ENCODE measurements around the gene TPRG1. TPM values are rescaled to one million over a fixed set of nuclear protein-coding genes. Genes with fewer than 3 reads are reported as not detected.
"Not testable (repeated sequence)": the region's sequence is repeated elsewhere in the genome, so short reads cannot be mapped to it uniquely, and the experiment has no call there.

TPRG1 gene
- total RNA-seq, 2 donors from 2014 or later, result 1.1 to 1.8 TPM

GRCh38 chr3:189325454-189325853 lies 153.7 kb downstream of the TPRG1 start:
- H3K36me3 ChIP-seq, result no peaks in the 10 kb centered on the region
- no peaks in the 10 kb centered on the region for H3K9me3 ChIP-seq
- peak overlapping the region; percentile 84 for H3K27ac ChIP-seq
- TF ChIP-seq CTCF (IDR thresholded peaks at IDR 0.05), result no peak
- H3K4me3 ChIP-seq, result no peak overlapping the region
- DNase-seq, result no peak
- H3K27me3 ChIP-seq, result no peaks in the 10 kb centered on the region
- H3K9ac ChIP-seq (ENCODE audit: low read depth in 2 of 2, low read length in 2 of 2), result peak overlapping the region in 1 of 2 donors; percentile 43
- intact Hi-C loops (cut with DNase I), result no loop called here
- H3K4me1 ChIP-seq, result peaks cover 7% of the 10 kb centered on the region

GRCh38 chr3:189329630-189330029 lies 157.9 kb downstream of the TPRG1 start:
- H3K4me3 ChIP-seq; H3K27me3 ChIP-seq; H3K4me1 ChIP-seq; DNase-seq; H3K9me3 ChIP-seq; intact Hi-C loops (cut with DNase I); H3K27ac ChIP-seq; H3K9ac ChIP-seq (ENCODE audit: low read depth in 2 of 2, low read length in 2 of 2); H3K36me3 ChIP-seq: not testable (repeated sequence)

- DNase-seq, result no peak
- TF ChIP-seq CTCF (IDR thresholded peaks at IDR 0.05), result no peak
- H3K9ac ChIP-seq (ENCODE audit: low read depth in 2 of 2, low read length in 2 of 2), result no peak overlapping the region
- H3K36me3 ChIP-seq, result no peaks in the 10 kb centered on the region
- H3K27me3 ChIP-seq, result no peaks in the 10 kb centered on the region
- no peak overlapping the region for H3K4me3 ChIP-seq
- H3K4me1 ChIP-seq, result peaks cover 3% of the 10 kb centered on the region
- no peaks in the 10 kb centered on the region for H3K9me3 ChIP-seq
- H3K27ac ChIP-seq, result no peak overlapping the region
- intact Hi-C loops (cut with DNase I), result no loop called here
Observed at GRCh38 chr3:189330066-189330465, 158.3 kb downstream of the TPRG1 start.

- Histone ChIP-seq H3K27ac (no peak overlapping the region), H3K27me3 (no peaks in the 10 kb centered on the region), H3K9me3 (no peaks in the 10 kb centered on the region), H3K4me3 (no peak overlapping the region), H3K36me3 (no peaks in the 10 kb centered on the region), H3K9ac (ENCODE audit: low read depth in 2 of 2, low read length in 2 of 2) (no peak overlapping the region), H3K4me1 (no peaks in the 10 kb centered on the region)
- intact Hi-C loops (cut with DNase I), result no loop called here
- TF ChIP-seq CTCF (IDR thresholded peaks at IDR 0.05), result no peak
- no peak for DNase-seq
Observed at GRCh38 chr3:189331002-189331418, 159.2 kb downstream of the TPRG1 start.

GRCh38 chr3:189334064-189334920 lies 162.5 kb downstream of the TPRG1 start:
- no peak for TF ChIP-seq CTCF (IDR thresholded peaks at IDR 0.05)
- Histone ChIP-seq H3K4me1 (no peaks in the 10 kb centered on the region), H3K36me3 (no peaks in the 10 kb centered on the region), H3K9me3 (no peaks in the 10 kb centered on the region), H3K4me3 (no peak overlapping the region), H3K9ac (ENCODE audit: low read depth in 2 of 2, low read length in 2 of 2) (no peak overlapping the region), H3K27me3 (no peaks in the 10 kb centered on the region), H3K27ac (no peak overlapping the region)
- DNase-seq, result no peak
- intact Hi-C loops (cut with DNase I), result no loop called here

GRCh38 chr3:189337673-189338091 lies 165.9 kb downstream of the TPRG1 start:
- no peaks in the 10 kb centered on the region for H3K4me1 ChIP-seq
- no peak for DNase-seq
- no peaks in the 10 kb centered on the region for H3K27me3 ChIP-seq
- no peaks in the 10 kb centered on the region for H3K9me3 ChIP-seq
- H3K27ac ChIP-seq, result no peak overlapping the region
- intact Hi-C loops (cut with DNase I), result no loop called here
- no peak overlapping the region for H3K4me3 ChIP-seq
- H3K9ac ChIP-seq (ENCODE audit: low read depth in 2 of 2, low read length in 2 of 2), result no peak overlapping the region
- no peak for TF ChIP-seq CTCF (IDR thresholded peaks at IDR 0.05)
- H3K36me3 ChIP-seq, result no peaks in the 10 kb centered on the region
